Keratinocyte (primary cell): ENCODE results near the gene GTF3A. TPM values are rescaled to one million over a fixed set of nuclear protein-coding genes. Genes with fewer than 3 reads are reported as not detected.
A peak's percentile ranks its signal among the peaks of the same experiment; 100 is the strongest.

Source experiments
- DNase-seq: peaks from one replicate; pipeline ENCODE4 v3.0.0-alpha.2; 2011; ENCODE audit warnings: low read depth, missing footprints, low spot score
- FAIRE-seq: peaks from 2 replicates; lab custom pipeline; 2011; peaks lifted over from hg19 to GRCh38; lab: Jason Lieb, UNC
- H2AFZ ChIP-seq: 2 replicates; pipeline ENCODE4 v1.6.0; 2012; ENCODE audit warnings: low read length, control low read depth, inconsistent platforms; ENCODE audit not compliant: control insufficient read depth
- H3K27ac ChIP-seq: 2 replicates; pipeline ENCODE4 v1.5.1; 2011; ENCODE audit warnings: low read length; ENCODE audit not compliant: control insufficient read depth, insufficient read depth
- H3K27me3 ChIP-seq: 3 replicates; pipeline ENCODE4 v1.6.0; 2011; ENCODE audit warnings: low read length; ENCODE audit not compliant: control insufficient read depth, insufficient read depth; ENCODE audit errors: extremely low read depth
- H3K36me3 ChIP-seq, 2 experiments: 2 replicates in 1 of 2; 3 replicates in 1 of 2; pipeline ENCODE4 v1.5.1; 2011; ENCODE audit warnings: low read length in 2 of 2, mild to moderate bottlenecking in 1 of 2; ENCODE audit not compliant: control insufficient read depth in 2 of 2, insufficient read depth in 2 of 2; ENCODE audit errors: extremely low read depth in 1 of 2
- H3K4me1 ChIP-seq: 3 replicates; pipeline ENCODE4 v1.5.1; 2011; ENCODE audit warnings: low read length; ENCODE audit not compliant: control insufficient read depth, insufficient read depth; ENCODE audit errors: extremely low read depth
- H3K4me2 ChIP-seq: 3 replicates; pipeline ENCODE4 v1.6.0; 2011; ENCODE audit warnings: low read depth, low read length; ENCODE audit not compliant: control insufficient read depth, insufficient read depth; ENCODE audit errors: extremely low read depth
- H3K4me3 ChIP-seq, 3 experiments: fragments of 200-600 bp in 1 of 3; sonication (generic) in 1 of 3; 2 replicates in 2 of 3; 3 replicates in 1 of 3; pipeline ENCODE4 v1.5.1; 2011 to 2016; ENCODE audit warnings: low read length in 3 of 3, mild to moderate bottlenecking in 3 of 3, control low read depth in 2 of 3, inconsistent platforms in 1 of 3, low read depth in 1 of 3, mixed read lengths in 1 of 3, mixed run types in 1 of 3, moderate library complexity in 1 of 3; ENCODE audit not compliant: control insufficient read depth in 2 of 3, insufficient read depth in 2 of 3; ENCODE audit errors: extremely low read depth in 1 of 3
- H3K79me2 ChIP-seq: 2 replicates; pipeline ENCODE4 v1.6.0; 2012; ENCODE audit warnings: low read length; ENCODE audit not compliant: control insufficient read depth, insufficient read depth
- H3K9ac ChIP-seq: 3 replicates; pipeline ENCODE4 v1.6.0; 2011; ENCODE audit warnings: low read length; ENCODE audit not compliant: control insufficient read depth, insufficient read depth; ENCODE audit errors: extremely low read depth
- H3K9me1 ChIP-seq: 3 replicates; pipeline ENCODE4 v1.6.0; 2011; ENCODE audit warnings: low read length; ENCODE audit not compliant: control insufficient read depth, insufficient read depth; ENCODE audit errors: extremely low read depth
- H3K9me3 ChIP-seq: 2 replicates; pipeline ENCODE4 v1.5.1; 2012; ENCODE audit warnings: low read depth, low read length; ENCODE audit not compliant: control insufficient read depth
- H4K20me1 ChIP-seq: 3 replicates; pipeline ENCODE4 v1.6.0; 2011; ENCODE audit warnings: low read length; ENCODE audit not compliant: control insufficient read depth, insufficient read depth; ENCODE audit errors: extremely low read depth
- CTCF ChIP-seq, 3 experiments: IDR thresholded peaks in 1 of 3; conservative IDR thresholded peaks in 1 of 3; optimal IDR thresholded peaks in 1 of 3; 2 replicates in 2 of 3; 3 replicates in 1 of 3; pipeline versions ENCODE3 to v1.5.1; 2011; ENCODE audit warnings: low read length in 3 of 3, mild to moderate bottlenecking in 3 of 3, moderate library complexity in 2 of 3, control low read depth in 1 of 3, inconsistent platforms in 1 of 3; ENCODE audit not compliant: insufficient read depth in 2 of 3; ENCODE audit errors: extremely low read depth in 1 of 3
- EZH2 ChIP-seq: IDR thresholded peaks from one replicate; pipeline ENCODE4 v1.6.1; 2012; ENCODE audit warnings: inconsistent platforms, mild to moderate bottlenecking, low read length, moderate library complexity
- dilution Hi-C: fragments of 300-500 bp; cut with MboI; formaldehyde crosslinking; loops from one replicate; pipeline ENCODE4 v1.7.0; 2020; ENCODE audit warnings: low sequenced_read_pairs; ENCODE audit not compliant: extremely low pct_ligation_motif_present
- polyA plus RNA-seq, 5 experiments: library from polyadenylated mRNA; depleted of rRNA in 3 of 5; stranded (reverse) in 3 of 5; stranded (forward) in 1 of 5; unstranded in 1 of 5; fragments of >200 nt; gene quantifications; 1 replicate in 1 of 5; 2 replicates in 3 of 5; 3 replicates in 1 of 5; pipeline versions ENCODE4 v1.2.1 to v1.2.3, GENCODE V29; 2011 to 2012; ENCODE audit warnings: missing spikeins in 2 of 5, low read depth in 1 of 5, low replicate concordance in 1 of 5

The GTF3A gene
- polyA plus RNA-seq, 1 donor (not counting 4 experiments of a cell fraction or from before 2014, with no cell fraction given), result 97.8 TPM

GRCh38 chr13:27448308-27448707, 23.9 kb downstream of the GTF3A start:
- Histone ChIP-seq H4K20me1 (no peaks in the 10 kb centered on the region), H3K27me3 (no peaks in the 10 kb centered on the region), H3K9me1 (no peaks in the 10 kb centered on the region), H3K36me3 (no peaks in the 10 kb centered on the region), H3K79me2 (peaks cover 28% of the 10 kb centered on the region), H2AFZ (no peak overlapping the region), H3K4me2 (no peak overlapping the region), H3K27ac (no peak overlapping the region), H3K9me3 (no peaks in the 10 kb centered on the region), H3K4me3 (no peak overlapping the region), H3K4me1 (peaks cover 13% of the 10 kb centered on the region), H3K9ac (no peak overlapping the region)
- DNase-seq, result no peak
- FAIRE-seq, result no peak
- dilution Hi-C loops, result no loop called here
- TF ChIP-seq CTCF (optimal IDR thresholded peaks at IDR 0.05 in 1 of 3, IDR thresholded peaks at IDR 0.05 in 1 of 3, conservative IDR thresholded peaks at IDR 0.05 in 1 of 3; ENCODE audit: extremely low read depth in 1 of 3, insufficient read depth in 2 of 3, low read length in 3 of 3) (no peak), EZH2 (no peak)

- Histone ChIP-seq H3K27me3 (no peaks in the 10 kb centered on the region), H3K4me3 (peak overlapping the region; percentile 72 to 90 (median 86)), H3K79me2 (peaks cover 28% of the 10 kb centered on the region), H3K9ac (peak overlapping the region; percentile 89), H3K36me3 (no peaks in the 10 kb centered on the region), H3K9me1 (no peaks in the 10 kb centered on the region), H2AFZ (peak overlapping the region; percentile 73), H3K4me1 (peaks cover 13% of the 10 kb centered on the region), H3K4me2 (peak overlapping the region; percentile 95), H3K9me3 (no peaks in the 10 kb centered on the region), H3K27ac (peak overlapping the region; percentile 89), H4K20me1 (no peaks in the 10 kb centered on the region)
- DNase-seq (no peak), FAIRE-seq (peak; percentile 32)
- no peak for TF ChIP-seq CTCF (optimal IDR thresholded peaks at IDR 0.05 in 1 of 3, IDR thresholded peaks at IDR 0.05 in 1 of 3, conservative IDR thresholded peaks at IDR 0.05 in 1 of 3; ENCODE audit: extremely low read depth in 1 of 3, insufficient read depth in 2 of 3, low read length in 3 of 3)
- no peak for TF ChIP-seq EZH2
- dilution Hi-C loops, result no loop called here
Observed at GRCh38 chr13:27449081-27449603, 24.7 kb downstream of the GTF3A start.
